HG03354 (cell line): ENCODE data around the gene ABCB1.
"Not testable (repeated sequence)": the region's sequence is repeated elsewhere in the genome, so short reads cannot be mapped to it uniquely, and the experiment has no call there.

ENCODE experiments used
- ATAC-seq: cut with Tn5 transposase; IDR thresholded peaks from one replicate; pipeline ENCODE4 v1.9.1; 2021; ENCODE audit warnings: mild to moderate bottlenecking; ENCODE audit not compliant: unreplicated experiment, poor library complexity, severe bottlenecking

The ABCB1 gene

DNA sequence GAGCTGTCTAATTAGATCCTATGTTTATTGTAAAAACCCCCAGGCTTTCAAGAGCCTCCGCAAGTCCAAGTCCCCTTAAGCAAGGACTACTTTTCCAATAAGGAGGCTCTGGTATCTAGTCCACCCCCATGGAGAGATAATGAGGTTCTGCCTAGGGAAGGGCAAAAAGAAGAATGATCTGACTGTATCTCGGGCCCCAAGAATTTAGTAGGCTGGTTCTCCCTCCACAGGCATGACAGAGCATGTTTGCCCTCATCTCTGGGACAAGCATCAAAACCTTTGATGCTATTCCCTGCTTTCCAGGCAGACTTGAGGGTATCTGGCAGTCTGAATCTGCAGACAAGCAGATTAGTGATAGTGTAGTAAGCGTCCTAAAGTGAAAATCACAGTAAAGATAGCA, 19.0 kb downstream of the ABCB1 start:
- no peak for ATAC-seq

GRCh38 chr7:87580636-87581035, 20.0 kb downstream of the ABCB1 start:
- no peak for ATAC-seq

- no peak for ATAC-seq
These were observed 25.2 kb downstream of the ABCB1 start for GRCh38 chr7:87575521-87575920.

- ATAC-seq: peak; percentile 71
These were observed 26.1 kb downstream of the ABCB1 start for GRCh38 chr7:87574630-87575029.

- ATAC-seq: not testable (repeated sequence)
These were observed 28.2 kb downstream of the ABCB1 start for GRCh38 chr7:87572513-87572912.

DNA sequence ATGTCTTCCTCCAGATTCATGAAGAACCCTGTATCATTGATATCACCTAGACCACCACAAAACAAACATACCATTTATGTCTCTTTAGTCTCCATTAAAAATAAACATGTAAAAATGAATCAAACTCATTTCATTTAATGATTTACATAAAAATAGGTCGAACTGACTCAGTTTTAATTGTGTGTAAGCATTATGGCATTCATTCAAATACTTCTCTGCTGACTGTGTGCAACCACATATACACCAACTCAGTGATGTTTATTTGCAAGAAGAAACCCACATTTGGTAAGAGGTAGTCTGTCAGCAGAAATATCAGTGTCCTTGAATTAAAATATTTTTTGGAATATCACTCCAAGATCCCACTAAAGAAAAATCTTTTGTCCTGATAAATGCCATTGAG, 30.5 kb downstream of the ABCB1 start:
- ATAC-seq: no peak

- no peak for ATAC-seq
These were observed 33.6 kb downstream of the ABCB1 start for GRCh38 chr7:87567052-87567451.

- no peak for ATAC-seq
These were observed 34.3 kb downstream of the ABCB1 start for GRCh38 chr7:87566311-87566900.

GRCh38 chr7:87565877-87566276, 34.8 kb downstream of the ABCB1 start:
- no peak for ATAC-seq

DNA sequence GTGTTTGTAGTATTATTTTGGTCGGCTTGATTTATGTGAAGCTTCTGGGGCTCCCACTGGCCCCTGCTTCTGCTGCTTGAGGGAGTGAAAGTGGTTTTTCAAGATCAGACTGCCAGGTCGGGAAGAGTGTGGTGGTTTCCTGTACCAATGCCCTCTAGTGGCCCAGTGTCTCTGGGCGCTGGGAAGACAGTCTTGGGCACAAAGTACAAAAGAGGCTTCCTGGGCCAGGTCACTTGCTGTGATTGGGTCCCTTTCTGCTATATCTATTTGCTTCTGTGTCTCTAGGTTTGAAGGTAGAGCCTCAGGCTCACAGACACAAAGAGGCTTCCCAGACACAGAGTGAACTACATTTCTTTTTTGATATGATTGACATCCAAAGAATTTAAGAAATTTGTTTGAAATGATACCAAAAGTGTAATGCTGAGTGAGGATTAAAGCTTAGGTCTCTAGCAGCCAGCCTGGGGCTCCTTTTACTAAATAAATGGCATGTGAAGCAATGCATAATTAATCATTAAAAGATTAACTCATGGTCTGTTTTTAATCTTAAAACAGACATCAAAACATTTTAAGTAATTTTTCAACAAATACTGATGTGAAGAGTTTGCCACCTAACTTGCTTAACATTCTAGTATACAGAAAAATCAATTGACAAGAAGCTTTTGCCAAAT, 36.3 kb downstream of the ABCB1 start:
- peak; percentile 91 for ATAC-seq

GRCh38 chr7:87561702-87562101, 39.0 kb downstream of the ABCB1 start:
- ATAC-seq: no peak

DNA sequence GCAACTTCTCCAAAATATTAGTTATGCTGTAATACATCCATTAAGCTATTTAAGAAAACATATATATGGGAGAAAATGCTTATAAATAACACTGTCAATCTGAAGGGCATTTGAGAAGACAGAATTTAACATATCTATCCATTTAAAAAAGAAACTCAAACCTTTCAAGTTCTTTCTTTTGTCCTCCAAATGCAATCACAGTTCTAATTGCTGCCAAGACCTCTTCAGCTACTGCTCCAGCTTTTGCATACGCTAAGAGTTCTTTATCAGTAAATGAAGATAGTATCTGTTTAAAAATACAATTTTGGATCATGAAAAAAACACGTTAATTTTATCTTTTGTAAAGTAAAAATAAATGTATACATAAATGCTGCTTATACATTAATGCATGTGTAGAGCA, 39.6 kb downstream of the ABCB1 start:
- ATAC-seq: no peak

- ATAC-seq: no peak
These were observed 48.3 kb downstream of the ABCB1 start for GRCh38 chr7:87552351-87552900.

DNA sequence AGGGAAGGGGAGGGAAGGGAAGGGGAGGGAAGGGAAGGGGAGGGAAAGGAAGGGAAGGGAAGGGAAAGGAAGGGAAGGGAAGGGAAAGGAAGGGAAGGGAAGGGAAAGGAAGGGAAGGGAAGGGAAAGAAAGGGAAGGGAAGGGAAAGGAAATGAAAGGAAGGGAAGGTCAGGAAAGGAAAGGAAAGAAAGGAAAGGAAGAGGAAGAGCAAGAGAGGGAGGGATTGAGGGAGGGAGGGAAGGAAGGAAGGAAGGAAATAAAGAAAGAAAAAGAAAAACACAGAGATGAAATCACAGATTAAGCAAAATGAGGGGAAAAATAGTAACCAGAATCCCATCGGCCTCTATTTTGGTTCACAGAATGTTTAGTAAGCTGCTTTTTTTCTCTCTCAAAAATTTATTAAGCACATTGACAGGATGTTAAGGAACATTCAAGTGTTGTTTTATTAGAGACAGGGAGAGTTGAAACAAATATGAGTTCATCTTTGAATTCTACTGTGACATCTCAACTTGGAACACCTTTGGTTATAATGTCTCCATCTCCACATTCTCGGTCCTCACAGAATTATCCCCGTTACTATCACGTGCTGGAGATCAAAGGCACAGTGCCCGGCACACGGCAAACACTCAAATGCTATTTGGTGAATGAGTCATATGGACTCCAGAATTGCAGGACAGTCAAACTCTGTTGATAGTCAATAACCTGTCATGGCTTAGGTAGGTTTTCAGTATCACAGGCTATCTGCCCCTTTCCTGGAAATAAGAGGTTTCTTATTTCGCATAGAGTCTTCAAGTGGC, 52.4 kb downstream of the ABCB1 start:
- ATAC-seq: no peak

GRCh38 chr7:87545760-87546159, 54.9 kb downstream of the ABCB1 start:
- no peak for ATAC-seq

DNA sequence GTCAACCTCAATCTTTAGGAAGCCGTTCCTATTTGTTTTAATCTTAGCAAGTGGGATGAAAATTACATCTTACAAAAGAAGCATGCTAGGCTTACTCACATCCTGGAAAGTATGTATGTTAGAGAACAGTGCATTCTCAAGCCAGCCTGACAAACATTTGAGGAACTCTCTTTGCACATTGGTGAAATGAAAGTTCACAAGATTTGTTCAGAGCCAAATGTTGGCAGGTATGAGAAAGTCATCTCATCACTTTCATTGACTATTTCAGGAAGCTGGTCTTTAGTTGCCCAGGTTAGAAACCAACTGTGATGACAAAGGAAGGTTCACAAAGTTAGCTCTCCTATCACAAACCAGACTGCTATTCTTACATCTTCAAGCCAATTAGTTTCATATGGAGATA, 57.1 kb downstream of the ABCB1 start:
- no peak for ATAC-seq

DNA sequence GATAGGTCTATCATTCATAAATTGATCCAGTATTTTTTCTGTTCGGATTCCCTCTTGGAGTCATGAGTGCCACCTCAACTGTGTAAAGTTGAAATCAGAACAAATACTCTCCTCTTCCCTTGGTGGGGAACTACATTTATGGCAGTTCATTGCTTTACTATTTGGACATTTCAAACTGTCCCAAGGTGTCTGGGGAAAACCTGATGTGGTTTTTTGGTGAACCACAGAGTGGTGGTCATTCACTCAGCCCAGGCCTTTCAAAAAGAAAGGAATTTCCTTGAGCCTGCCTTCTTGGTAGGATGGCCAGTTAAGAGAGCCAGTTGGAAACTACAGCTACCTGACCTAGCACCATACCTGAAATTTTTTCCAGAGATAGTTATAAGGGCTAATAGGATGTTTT, 59.0 kb downstream of the ABCB1 start:
- no peak for ATAC-seq

- ATAC-seq: no peak
These were observed 62.6 kb downstream of the ABCB1 start for GRCh38 chr7:87538052-87538451.

- ATAC-seq: no peak
These were observed 66.6 kb downstream of the ABCB1 start for GRCh38 chr7:87534072-87534471.

GRCh38 chr7:87530126-87530525, 70.6 kb downstream of the ABCB1 start:
- ATAC-seq: no peak

DNA sequence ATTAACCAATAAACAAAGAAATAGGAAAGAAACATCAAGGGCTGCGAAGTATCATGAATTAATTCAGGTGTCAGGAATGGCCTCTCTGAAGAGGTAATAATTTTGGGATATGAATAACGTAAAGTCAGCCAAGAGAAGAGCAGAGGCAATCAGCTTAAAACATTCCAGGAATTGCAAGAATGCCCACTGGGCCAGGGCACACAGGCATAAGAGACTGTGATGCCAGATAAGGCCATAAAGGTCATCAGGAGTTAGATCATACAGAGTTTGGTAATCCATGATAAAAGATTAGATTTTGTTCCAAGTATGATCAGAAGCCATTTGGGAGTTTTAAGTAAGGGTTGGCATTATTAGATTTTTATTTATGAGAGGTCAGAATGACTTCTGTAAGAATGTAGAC, 72.0 kb downstream of the ABCB1 start:
- no peak for ATAC-seq
